Measurements from ENCODE around the gene FEZF2. TPM values are rescaled to one million over a fixed set of nuclear protein-coding genes. Genes with fewer than 3 reads are reported as not detected.
A peak's percentile ranks its signal among the peaks of the same experiment; 100 is the strongest.

FEZF2 gene
- polyA plus RNA-seq, 1 donor: not detected

DNA sequence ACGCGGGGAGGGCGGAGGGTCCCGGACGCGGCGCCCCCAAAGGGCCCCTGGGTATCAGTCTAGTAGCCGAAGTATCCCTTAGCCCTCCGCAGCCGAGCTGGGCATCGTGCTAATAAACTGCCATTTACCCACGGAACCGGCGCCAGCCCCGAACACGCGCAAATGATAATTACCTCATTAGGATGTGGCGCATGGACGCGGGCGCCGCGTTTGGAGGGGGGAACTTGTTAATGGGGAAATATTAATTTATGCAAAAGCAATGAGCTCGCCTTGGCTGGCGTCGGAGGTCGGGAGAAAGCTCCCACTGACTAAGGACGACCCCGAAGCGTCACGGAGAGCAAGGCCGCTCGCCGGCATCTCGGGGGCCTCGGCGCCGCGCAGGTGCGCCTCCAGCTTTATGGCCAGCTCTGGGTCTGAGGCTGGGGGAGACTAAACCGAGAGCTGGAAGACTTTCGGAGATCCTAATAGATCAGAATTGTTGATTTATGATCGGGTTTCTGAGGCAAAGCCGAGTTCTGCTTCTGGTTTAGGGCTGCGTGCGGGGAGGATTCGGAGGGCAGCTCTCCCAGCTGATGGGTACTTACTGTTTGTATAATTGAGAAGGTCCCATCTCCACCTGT is 474 bp upstream of the FEZF2 start:
- no peak overlapping the region for H3K4me3 ChIP-seq (ENCODE audit: low read length)
- no peak overlapping the region for H3K27ac ChIP-seq (ENCODE audit: low read length)
- H3K27me3 ChIP-seq (ENCODE audit: control insufficient read depth, insufficient read depth, low read length): peaks cover 100% of the 10 kb centered on the region
- H3K4me1 ChIP-seq (ENCODE audit: control insufficient read depth, insufficient read depth, low read length): no peaks in the 10 kb centered on the region
- no CpG with 5 or more reads among the region's 47 CpGs for WGBS (ENCODE audit: insufficient coverage, low lambda C conversion rate)
- H3K9me3 ChIP-seq (ENCODE audit: control insufficient read depth, low read depth, low read length): peaks cover 11% of the 10 kb centered on the region
- no peaks in the 10 kb centered on the region for H3K36me3 ChIP-seq (ENCODE audit: control insufficient read depth, insufficient read depth, low read length)
- no peak for DNase-seq

DNA sequence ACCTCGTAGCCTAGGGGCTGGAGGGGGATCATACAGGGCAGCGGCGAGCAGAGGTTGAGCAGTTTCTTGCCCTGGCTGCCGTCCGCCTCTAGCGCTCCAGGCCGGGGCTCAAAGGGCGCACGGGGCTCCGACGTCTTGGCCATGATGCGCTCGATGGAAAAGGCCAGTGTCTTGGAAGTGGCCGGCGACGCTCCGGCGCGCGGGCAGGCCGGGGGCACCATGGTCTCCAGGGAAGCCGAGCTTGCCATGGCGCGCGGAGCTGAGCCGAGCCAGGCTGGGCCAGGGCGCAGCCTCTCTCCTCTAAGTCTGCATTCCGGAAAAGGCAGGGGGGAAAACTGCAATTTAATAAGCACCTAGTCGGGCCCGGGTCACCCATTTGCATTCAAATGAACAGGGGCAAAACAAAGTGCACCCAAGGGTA is 719 bp downstream of the FEZF2 start:
- no CpG with 5 or more reads among the region's 30 CpGs for WGBS (ENCODE audit: insufficient coverage, low lambda C conversion rate)
- H3K27ac ChIP-seq (ENCODE audit: low read length): no peak overlapping the region
- no peaks in the 10 kb centered on the region for H3K4me1 ChIP-seq (ENCODE audit: control insufficient read depth, insufficient read depth, low read length)
- no peak overlapping the region for H3K4me3 ChIP-seq (ENCODE audit: low read length)
- no peak for DNase-seq
- no peaks in the 10 kb centered on the region for H3K36me3 ChIP-seq (ENCODE audit: control insufficient read depth, insufficient read depth, low read length)
- peaks cover 8% of the 10 kb centered on the region for H3K9me3 ChIP-seq (ENCODE audit: control insufficient read depth, low read depth, low read length)
- peaks cover 100% of the 10 kb centered on the region for H3K27me3 ChIP-seq (ENCODE audit: control insufficient read depth, insufficient read depth, low read length)

DNA sequence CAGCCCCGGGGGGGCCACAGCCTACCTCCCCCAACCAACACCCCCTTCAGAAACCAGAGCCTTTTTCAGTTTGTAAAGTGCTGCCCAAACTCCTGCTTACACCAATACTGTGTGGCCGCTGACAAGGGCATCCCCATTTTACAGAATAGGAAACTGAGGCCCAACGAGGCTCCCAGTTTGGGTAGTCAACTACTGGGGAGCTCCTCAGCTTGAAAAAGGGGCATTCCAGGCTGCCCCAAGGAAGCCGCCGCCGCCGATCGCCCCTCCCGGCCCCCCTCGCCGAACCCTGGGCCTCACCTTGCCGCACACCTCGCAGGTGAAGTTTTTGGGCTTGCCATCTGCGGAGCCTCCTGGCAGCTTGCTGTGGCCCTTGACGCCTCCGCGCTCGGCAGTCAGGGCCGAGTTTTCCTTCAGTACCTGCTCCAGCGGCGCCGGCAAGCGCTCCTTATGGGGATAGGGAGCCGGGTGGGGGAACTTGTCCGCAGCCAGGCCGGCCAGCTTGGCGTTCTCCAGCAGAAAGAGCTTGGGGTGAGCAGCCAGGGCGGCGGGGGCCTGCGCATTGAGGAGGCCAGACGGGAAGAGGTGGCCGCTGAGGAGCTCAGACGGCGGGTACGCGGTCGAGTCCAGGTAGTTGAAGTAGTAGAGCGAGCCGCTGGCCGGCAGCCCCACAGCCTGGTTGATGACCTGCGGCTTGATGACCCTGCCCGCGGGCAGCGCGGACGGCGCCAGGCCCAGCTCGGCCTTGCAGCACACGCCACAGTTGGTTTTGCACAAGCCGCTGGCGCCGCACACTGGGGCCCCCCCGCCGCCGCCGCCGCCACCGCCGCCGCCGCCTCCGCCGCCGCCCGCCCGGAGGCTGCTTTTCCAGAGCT is 1.4 kb downstream of the FEZF2 start:
- H3K27ac ChIP-seq (ENCODE audit: low read length): no peak overlapping the region
- peaks cover 8% of the 10 kb centered on the region for H3K9me3 ChIP-seq (ENCODE audit: control insufficient read depth, low read depth, low read length)
- H3K27me3 ChIP-seq (ENCODE audit: control insufficient read depth, insufficient read depth, low read length): peaks cover 100% of the 10 kb centered on the region
- WGBS (ENCODE audit: insufficient coverage, low lambda C conversion rate): no CpG with 5 or more reads among the region's 66 CpGs
- DNase-seq: no peak
- no peaks in the 10 kb centered on the region for H3K36me3 ChIP-seq (ENCODE audit: control insufficient read depth, insufficient read depth, low read length)
- H3K4me1 ChIP-seq (ENCODE audit: control insufficient read depth, insufficient read depth, low read length): no peaks in the 10 kb centered on the region
- no peak overlapping the region for H3K4me3 ChIP-seq (ENCODE audit: low read length)

DNA sequence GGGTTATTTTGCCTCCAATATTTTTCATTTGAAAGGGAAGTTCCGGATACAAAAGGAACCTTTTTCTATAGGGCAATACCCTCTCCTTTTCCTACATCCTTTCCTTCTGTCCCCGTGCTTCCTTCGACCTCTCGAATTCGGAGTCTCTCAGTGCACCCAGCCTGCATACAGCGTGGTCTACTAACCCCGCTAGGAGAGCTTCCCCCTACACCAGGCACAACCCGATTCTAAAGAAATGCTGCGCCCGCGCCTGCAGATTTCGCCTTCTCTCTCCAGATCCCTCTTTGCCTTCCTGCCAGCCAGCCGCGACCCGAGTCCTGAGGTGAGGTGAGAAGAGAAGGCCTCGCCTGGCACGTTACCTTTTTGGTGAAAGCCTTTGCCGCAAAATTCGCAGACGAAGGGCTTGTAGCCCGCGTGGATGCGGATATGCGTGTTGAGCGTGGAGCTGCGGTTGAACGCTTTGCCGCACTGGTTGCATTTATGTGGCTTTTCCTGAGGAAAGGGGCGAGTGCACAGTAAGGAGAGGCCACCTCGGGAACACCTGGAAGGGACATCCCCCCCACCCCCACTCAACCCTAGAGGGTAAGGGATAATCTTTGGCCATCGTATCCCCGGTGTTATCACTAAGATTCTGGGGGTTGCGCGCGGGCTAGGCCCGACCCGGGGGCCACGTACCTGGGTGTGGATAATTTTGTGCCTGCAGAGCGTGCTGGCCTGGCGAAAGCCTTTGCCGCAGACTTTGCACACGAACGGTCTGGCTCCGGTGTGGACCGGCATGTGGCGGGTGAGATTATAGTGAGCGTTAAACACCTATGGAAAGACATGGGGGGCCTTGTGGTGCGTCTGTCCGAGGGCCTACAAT is 2.3 kb downstream of the FEZF2 start:
- Histone ChIP-seq H3K27me3 (ENCODE audit: control insufficient read depth, insufficient read depth, low read length) (peaks cover 99% of the 10 kb centered on the region), H3K9me3 (ENCODE audit: control insufficient read depth, low read depth, low read length) (peaks cover 4% of the 10 kb centered on the region), H3K27ac (ENCODE audit: low read length) (no peak overlapping the region), H3K36me3 (ENCODE audit: control insufficient read depth, insufficient read depth, low read length) (no peaks in the 10 kb centered on the region), H3K4me1 (ENCODE audit: control insufficient read depth, insufficient read depth, low read length) (no peaks in the 10 kb centered on the region), H3K4me3 (ENCODE audit: low read length) (no peak overlapping the region)
- no peak for DNase-seq
- WGBS (ENCODE audit: insufficient coverage, low lambda C conversion rate): no CpG with 5 or more reads among the region's 49 CpGs

DNA sequence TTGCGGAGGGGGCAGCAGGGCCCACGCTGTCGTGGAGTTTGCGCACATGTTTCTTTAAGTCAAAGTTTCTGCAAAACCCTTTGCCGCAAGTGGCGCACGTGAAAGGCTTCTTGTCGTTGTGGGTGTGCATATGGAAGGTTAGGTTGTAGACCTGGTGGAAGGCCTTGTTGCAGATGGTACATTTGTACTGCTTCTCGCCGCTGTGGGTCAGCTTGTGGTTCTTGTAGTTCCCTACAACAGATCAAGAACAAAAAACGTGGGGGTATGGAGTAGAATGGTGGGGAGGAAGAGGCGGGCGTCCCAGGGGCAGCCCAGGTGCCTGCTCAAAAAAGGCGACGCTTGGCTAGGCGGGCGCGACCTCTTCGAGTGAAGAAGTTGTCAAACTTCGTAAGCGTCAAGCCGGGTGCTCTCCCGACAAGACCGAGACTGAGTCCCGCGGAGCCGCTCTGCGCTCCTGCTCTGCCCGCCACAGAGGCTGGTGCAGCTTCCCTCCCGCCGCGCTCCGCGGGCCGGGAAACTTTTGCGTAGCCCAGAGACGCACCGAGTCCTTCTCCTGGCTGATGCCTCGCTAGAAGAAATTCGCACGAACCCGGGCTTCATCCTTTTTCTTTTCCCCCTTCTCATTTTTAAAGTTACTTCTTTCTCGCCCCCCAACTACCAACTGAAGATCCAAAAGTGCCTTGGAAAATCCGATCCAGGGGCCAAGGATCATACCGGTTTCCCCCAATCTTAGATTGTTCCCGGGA is 3.1 kb downstream of the FEZF2 start:
- Histone ChIP-seq H3K9me3 (ENCODE audit: control insufficient read depth, low read depth, low read length) (peaks cover 4% of the 10 kb centered on the region), H3K27me3 (ENCODE audit: control insufficient read depth, insufficient read depth, low read length) (peaks cover 99% of the 10 kb centered on the region), H3K36me3 (ENCODE audit: control insufficient read depth, insufficient read depth, low read length) (no peaks in the 10 kb centered on the region), H3K4me1 (ENCODE audit: control insufficient read depth, insufficient read depth, low read length) (no peaks in the 10 kb centered on the region), H3K4me3 (ENCODE audit: low read length) (no peak overlapping the region), H3K27ac (ENCODE audit: low read length) (no peak overlapping the region)
- no peak for DNase-seq
- 0% methylated on average over 5 of the region's 46 CpGs for WGBS (ENCODE audit: insufficient coverage, low lambda C conversion rate)

DNA sequence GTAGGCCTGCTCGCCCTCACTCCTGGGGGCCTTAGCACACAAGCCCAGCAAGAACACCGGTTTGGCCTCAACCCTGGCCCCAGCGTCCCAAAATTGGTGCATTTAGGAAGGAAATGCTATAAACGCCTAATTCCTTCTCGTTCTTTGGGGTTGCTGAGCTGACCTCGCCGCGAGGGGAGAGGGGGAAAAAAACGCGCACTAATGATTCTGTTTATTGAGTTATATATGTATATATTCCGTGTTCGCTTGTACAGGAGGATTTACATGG is 3.9 kb downstream of the FEZF2 start:
- DNase-seq: no peak
- H3K36me3 ChIP-seq (ENCODE audit: control insufficient read depth, insufficient read depth, low read length): no peaks in the 10 kb centered on the region
- peaks cover 98% of the 10 kb centered on the region for H3K27me3 ChIP-seq (ENCODE audit: control insufficient read depth, insufficient read depth, low read length)
- no peak overlapping the region for H3K4me3 ChIP-seq (ENCODE audit: low read length)
- H3K9me3 ChIP-seq (ENCODE audit: control insufficient read depth, low read depth, low read length): peaks cover 4% of the 10 kb centered on the region
- WGBS (ENCODE audit: insufficient coverage, low lambda C conversion rate): no CpG with 5 or more reads among the region's 12 CpGs
- H3K27ac ChIP-seq (ENCODE audit: low read length): no peak overlapping the region
- H3K4me1 ChIP-seq (ENCODE audit: control insufficient read depth, insufficient read depth, low read length): no peaks in the 10 kb centered on the region

DNA sequence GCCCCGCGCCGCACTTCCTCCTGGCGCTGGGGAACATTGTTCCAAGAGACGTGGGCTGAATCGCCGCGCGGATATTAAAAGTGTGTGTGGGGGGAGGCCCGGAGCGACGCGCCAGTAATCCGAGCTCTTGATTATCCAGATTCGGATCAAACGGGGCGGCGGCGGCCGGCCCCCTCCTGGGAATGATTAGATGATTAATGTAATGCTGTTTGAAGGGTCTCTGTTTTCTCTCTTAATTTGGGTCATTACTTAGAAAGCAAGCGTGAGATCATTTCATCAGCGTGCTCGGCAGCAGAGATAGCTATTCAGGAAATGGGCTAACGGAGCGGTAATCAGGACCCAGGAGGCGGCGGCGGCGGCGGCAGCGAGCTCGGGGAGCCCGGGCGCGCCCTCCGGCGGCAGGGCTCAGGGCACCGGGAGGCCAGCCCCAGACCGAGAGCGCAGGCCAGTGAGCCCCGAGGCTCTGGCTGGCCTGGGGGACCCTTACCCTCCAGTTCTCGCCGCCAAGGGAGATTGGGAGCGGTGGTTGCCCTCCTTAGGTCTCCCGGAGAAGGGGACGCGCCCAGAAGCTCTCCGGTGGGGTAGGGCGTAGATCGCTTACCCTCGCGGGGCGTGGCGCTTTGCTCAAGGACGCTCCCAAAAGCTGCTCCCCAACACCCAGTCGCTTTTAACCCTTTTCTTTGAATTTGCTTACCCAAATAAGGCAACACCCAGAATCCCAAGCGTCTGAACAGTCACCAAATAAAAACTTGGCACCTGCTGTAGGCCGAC is 4.5 kb downstream of the FEZF2 start:
- H3K9me3 ChIP-seq (ENCODE audit: control insufficient read depth, low read depth, low read length): peaks cover 4% of the 10 kb centered on the region
- H3K4me1 ChIP-seq (ENCODE audit: control insufficient read depth, insufficient read depth, low read length): no peaks in the 10 kb centered on the region
- H3K27ac ChIP-seq (ENCODE audit: low read length): no peak overlapping the region
- WGBS (ENCODE audit: insufficient coverage, low lambda C conversion rate): no CpG with 5 or more reads among the region's 58 CpGs
- no peaks in the 10 kb centered on the region for H3K36me3 ChIP-seq (ENCODE audit: control insufficient read depth, insufficient read depth, low read length)
- peak in 1 of 2 donors; percentile 3 for DNase-seq
- no peak overlapping the region for H3K4me3 ChIP-seq (ENCODE audit: low read length)
- H3K27me3 ChIP-seq (ENCODE audit: control insufficient read depth, insufficient read depth, low read length): peaks cover 98% of the 10 kb centered on the region

DNA sequence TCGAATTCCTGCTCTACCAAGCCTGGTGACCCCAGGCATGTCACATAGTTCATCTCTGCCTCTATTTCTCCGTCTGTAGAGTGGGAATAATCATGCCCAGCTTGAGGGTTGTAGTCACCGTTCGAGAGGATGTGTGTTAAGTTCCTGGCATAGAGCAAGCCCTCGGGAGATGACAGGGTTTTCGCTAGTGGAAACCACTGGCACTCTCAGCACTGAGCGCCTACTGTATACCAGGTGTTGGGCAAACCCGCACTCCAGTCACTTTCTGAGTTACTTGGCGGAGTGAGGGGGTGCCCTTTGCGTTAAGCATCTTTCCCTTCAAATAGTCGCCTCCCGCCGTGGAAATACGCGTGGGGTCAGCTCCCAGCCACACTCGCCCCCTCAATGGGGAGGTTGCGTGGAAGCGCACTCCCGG is 5.1 kb downstream of the FEZF2 start:
- Histone ChIP-seq H3K4me1 (ENCODE audit: control insufficient read depth, insufficient read depth, low read length) (no peaks in the 10 kb centered on the region), H3K27me3 (ENCODE audit: control insufficient read depth, insufficient read depth, low read length) (peaks cover 96% of the 10 kb centered on the region), H3K36me3 (ENCODE audit: control insufficient read depth, insufficient read depth, low read length) (no peaks in the 10 kb centered on the region), H3K4me3 (ENCODE audit: low read length) (no peak overlapping the region), H3K27ac (ENCODE audit: low read length) (no peak overlapping the region), H3K9me3 (ENCODE audit: control insufficient read depth, low read depth, low read length) (peaks cover 4% of the 10 kb centered on the region)
- DNase-seq: no peak
- no CpG with 5 or more reads among the region's 19 CpGs for WGBS (ENCODE audit: insufficient coverage, low lambda C conversion rate)

DNA sequence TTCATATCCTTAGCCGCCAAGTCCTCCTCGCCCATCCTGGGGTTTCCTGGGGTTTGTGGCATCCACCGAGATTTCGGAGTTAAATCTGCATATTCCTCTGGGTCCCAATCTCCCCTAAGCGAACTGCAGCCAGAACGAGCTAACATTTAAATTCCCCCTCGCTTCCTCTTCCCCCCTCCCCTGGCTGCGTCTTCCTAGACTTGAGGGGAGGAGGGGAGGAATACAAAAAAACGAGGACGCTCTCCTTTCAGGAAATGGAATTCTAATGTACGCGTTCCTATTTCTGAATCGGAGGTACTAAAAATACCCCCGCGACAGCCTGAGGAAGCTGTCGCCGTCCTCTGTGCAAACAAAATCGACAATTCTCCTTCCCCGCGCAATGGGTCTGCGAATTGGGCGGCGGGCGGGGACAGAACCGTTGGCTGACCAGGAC is 5.6 kb downstream of the FEZF2 start:
- H3K4me1 ChIP-seq (ENCODE audit: control insufficient read depth, insufficient read depth, low read length): no peaks in the 10 kb centered on the region
- 0% methylated on average over 6 of the region's 25 CpGs for WGBS (ENCODE audit: insufficient coverage, low lambda C conversion rate)

More for the DNA sequence above, 5.6 kb downstream of the FEZF2 start:
- peaks cover 4% of the 10 kb centered on the region for H3K9me3 ChIP-seq (ENCODE audit: control insufficient read depth, low read depth, low read length)
- H3K27ac ChIP-seq (ENCODE audit: low read length): no peak overlapping the region
- DNase-seq: no peak
- H3K4me3 ChIP-seq (ENCODE audit: low read length): no peak overlapping the region
- H3K27me3 ChIP-seq (ENCODE audit: control insufficient read depth, insufficient read depth, low read length): peaks cover 95% of the 10 kb centered on the region
- no peaks in the 10 kb centered on the region for H3K36me3 ChIP-seq (ENCODE audit: control insufficient read depth, insufficient read depth, low read length)

Data from large intestine (tissue), 3 donors.